GM18505 (cell line): ENCODE results near the gene FUT2.
"Not testable (repeated sequence)": the region's sequence is repeated elsewhere in the genome, so short reads cannot be mapped to it uniquely, and the experiment has no call there.

Experiments
- ATAC-seq: cut with Tn5 transposase; IDR thresholded peaks from one replicate; pipeline ENCODE4 v1.9.1; 2021; ENCODE audit not compliant: unreplicated experiment
- POLR2A ChIP-seq: IDR thresholded peaks from 4 replicates; pipeline ENCODE4 v1.6.1; 2011; ENCODE audit warnings: borderline replicate concordance; ENCODE audit not compliant: insufficient read depth, insufficient read length; ENCODE audit errors: extremely low read depth

Gene FUT2

DNA sequence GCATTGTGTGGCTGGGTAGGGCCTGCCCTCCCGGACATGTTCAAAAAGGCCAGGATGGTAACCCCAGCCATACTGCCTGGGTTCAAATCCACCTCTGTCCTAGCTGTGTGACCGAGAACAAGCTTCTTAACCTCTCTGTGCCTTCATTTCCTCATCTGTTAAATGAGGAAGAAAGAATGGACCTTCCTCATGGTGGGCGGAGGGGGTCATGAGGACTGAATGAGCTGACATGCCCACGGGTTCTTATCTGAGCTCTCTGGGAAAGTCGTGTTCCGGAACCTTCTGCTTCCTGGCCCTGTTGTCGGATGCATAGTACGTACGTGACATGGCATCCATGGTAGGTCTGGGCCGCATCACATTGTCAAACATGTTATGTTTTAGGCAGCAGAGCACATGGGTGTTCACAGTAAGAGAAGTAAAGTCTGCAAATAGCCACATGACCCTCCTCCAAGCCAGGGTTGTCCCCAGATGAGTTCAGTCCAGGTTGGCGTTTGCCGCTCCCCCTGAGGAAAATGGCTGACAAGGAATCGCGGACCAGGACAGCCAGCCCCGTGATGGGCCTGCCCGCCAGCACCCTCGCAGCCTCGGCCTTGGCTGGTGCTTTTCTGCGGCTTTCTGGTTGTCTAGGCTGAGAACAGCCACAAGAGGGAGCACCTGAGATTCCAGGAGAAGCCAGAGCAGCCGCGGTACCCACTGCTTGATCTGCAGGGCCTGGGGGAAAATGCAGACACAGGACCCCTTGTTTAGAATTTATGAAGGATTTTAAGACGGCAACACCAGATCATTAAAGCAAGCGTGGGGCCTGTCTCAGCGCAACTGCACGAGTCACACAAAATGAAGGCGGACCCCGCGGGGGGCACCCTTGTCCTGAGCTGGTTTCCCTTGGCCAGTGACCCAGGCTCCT, 20.6 kb upstream of the FUT2 start:
- no peak for ATAC-seq

DNA sequence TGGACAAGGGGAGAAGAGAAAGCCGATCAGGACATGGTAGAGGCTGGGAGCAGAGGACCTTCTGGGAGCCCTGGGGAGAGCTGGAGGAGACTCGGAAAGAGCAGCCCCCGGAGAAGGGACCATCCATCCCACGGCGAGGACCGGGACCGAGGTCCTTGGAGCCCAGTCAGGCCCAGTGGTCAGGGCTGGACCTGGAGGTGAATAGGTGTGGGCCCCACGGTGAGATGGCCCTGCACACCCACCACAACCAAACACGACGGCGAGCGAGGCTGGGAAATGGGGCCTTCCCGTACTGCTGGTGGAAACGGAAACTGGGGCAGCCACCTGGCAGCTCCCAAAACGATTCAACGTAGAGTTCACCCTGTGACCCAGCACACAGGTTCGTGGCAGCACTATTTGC, 19.3 kb upstream of the FUT2 start:
- no peak for TF ChIP-seq POLR2A
- no peak for ATAC-seq

More for the DNA sequence above, 20.6 kb upstream of the FUT2 start:
- no peak for TF ChIP-seq POLR2A

DNA sequence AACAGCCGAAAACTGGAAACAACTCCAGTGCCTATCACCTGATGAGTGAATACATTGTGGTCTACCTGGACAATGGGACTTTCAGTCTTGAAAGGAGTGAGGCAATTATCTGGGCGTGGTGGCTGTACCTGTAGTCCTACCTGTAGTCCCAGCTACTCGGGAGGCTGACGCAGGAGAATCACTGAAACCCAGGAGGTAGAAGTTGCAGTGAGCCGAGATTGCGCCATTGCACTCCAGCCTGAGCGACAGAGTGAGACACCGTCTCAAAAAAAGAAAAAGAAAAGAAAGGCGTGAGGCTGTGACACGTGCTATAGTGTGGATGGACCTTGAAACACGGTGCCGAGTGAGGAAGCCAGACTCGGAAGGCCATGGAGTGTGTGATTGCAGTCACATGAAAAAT, 18.9 kb upstream of the FUT2 start:
- TF ChIP-seq POLR2A, result no peak
- no peak for ATAC-seq

DNA sequence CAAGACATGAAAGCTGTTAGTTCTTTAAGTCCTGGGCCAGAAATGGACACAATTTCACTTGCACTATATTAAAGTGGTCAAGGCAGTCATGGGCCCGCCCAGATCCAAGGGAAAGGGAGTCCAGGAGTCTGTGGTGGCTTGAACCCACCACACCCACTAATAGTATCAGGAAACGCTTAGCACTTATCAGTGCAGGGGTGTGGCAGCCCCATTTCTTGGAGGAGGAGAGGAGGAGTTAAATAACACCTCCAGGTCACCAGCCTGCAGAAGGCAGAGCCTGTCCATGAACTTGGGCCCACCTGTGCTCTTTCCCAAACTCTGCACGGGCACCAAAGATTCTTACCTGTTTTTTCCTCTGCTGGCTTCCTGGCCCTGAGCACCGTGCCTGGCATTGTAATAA, 17.6 kb upstream of the FUT2 start:
- TF ChIP-seq POLR2A, result no peak
- ATAC-seq, result no peak

DNA sequence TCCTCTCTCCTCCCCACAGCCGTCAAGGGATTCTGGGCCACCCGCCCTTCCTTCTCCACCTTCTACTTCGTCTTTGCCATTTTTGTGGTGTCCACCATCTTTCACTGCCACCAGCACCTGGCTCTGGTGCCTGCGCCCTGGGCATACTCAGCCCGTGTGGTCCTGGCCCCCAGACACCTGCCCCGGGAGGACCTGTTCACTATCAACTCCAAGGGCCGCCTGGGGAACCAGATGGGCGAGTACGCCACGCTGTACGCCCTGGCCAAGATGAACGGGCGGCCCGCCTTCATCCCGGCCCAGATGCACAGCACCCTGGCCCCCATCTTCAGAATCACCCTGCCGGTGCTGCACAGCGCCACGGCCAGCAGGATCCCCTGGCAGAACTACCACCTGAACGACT, 15.8 kb upstream of the FUT2 start:
- ATAC-seq, result not testable (repeated sequence)

DNA sequence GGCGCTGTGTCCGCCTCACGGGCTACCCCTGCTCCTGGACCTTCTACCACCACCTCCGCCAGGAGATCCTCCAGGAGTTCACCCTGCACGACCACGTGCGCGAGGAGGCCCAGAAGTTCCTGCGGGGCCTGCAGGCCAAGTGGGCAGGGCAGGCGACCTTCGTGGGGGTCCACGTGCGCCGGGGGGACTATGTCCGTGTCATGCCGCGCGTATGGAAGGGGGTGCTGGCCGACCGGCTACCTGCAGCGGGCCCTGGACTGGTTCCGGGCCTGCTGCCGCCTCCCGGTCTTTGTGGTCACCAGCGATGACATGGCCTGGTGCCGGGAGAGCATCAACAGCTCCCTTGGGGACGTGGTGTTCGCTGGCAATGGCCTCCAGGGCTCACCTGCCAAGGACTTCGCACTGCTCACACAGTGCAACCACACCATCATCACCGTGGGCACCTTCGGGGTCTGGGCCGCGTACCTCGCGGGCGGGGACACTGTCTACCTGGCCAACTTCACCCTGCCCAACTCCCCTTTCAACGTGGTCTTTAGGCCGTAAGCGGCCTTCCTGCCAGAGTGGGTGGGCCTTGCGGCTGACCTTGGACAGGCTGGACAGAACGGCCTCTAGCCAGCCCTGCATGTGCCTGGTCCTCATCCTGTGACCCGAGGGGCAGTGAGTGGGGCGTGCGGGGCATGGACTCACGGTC, 15.2 kb upstream of the FUT2 start:
- no peak for TF ChIP-seq POLR2A

DNA sequence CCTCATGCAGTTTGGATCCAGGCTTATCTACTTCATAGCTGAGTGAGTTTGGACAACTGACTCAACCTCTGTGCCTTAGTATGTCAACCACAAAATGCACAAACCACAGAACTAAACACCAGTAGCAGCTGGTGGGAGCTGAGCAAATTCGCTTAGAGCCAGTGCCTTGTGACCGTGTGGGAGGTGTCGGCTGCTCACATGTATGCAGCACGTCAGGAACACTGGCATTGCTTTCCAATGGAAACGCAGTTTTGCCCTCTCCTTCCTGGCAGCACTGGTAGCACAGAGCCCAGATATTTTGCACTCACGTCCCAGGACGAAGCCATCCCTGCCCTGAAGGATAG, 14.7 kb upstream of the FUT2 start:
- no peak for ATAC-seq
- no peak for TF ChIP-seq POLR2A

More for the DNA sequence above, 15.2 kb upstream of the FUT2 start:
- no peak for ATAC-seq

DNA sequence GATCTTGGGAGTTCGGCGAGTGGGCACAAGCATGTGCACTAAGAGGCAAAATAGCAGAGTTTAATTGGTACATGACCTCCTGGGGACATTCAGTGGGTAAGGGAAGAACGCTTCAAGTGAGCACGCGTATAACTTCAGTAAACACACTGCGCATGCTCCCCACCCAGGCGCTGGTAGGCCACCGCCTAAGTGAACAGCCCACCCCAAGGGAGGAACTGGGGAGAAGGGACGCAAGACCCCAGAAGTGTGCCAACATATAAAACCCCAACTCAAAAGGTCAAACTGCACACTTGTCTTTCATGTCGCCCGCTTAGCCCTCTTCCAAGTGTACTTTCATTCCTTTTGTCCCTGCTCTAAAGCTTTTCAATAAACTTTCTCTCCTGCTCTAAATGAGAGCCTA, 12.4 kb upstream of the FUT2 start:
- ATAC-seq, result no peak

DNA sequence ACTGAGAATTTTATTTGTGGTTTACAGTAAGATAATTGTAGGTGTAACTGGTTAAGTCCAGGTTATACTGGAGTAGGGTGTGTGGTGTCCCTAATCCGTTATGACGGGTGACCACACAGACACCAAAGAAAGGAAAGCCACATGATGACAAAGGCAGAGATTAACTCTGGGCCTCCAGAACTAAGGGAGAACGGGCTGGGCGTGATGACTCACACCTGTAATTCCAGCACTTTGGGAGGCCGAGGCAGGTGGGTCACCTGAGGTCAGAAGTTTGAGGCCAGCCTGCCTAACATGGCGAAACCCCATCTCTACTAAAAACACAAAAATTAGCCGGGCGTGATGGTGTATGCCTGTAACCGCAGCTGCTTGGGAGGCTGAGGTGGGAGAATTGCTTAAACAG, 10.2 kb upstream of the FUT2 start:
- ATAC-seq, result no peak
- TF ChIP-seq POLR2A, result no peak

More for the DNA sequence above, 12.4 kb upstream of the FUT2 start:
- TF ChIP-seq POLR2A, result no peak

DNA sequence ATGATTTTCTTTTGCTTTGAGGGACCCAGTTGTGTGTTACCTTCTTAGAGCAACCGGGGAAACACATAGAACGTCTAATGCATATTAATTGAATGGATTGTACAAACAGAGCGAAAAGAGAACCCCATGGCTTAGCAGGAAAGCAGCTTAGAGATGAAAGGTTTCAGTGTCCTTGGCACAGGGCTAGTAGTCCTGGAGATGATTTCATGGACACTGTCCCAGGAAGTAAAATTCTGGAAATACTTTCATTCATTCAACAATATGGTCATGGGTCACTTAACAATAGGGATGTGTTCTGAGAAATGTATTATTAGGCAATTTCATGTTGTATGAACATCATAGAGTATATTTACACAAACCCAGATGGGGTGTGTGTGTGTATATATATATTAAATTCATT, 9.7 kb upstream of the FUT2 start:
- no peak for TF ChIP-seq POLR2A
- no peak for ATAC-seq

DNA sequence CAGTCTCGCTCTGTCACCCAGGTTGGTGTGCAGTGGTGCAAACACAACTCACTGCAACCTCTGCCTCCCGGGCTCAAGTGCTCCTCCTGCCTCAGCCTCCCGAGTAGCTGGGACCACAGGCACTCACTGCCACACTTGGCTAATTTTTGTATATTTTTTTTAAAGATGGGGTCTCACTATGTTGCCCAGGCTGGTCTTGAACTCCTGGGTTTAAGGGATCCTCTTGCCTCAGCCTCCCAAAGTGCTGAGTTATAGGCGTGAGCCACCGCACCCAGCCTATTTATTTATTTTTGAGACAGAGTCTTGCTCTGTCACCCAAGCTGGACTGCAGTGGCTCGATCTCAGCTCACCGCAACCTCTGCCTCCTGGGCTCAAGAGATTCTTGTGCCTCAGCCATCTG, 9.1 kb upstream of the FUT2 start:
- not testable (repeated sequence) for ATAC-seq

DNA sequence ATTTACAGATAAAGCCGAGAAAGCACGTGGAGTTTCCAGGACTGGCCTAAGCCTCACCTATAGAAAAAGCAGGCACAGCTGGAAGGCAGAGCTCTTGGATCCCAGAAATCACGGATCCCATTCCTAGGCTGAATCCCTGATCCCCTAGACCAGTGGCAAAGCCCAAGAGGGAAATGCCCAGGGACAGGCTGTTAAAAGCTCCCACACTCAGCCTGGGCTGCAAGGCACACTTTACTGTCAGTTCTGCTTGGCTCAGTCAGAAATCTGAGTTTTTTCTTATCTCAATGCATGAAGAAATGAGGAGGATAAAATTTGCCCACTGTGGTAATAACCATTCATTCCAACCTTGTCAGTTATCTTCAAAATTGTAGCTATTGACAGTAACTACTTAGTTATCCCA, 8.0 kb upstream of the FUT2 start:
- no peak for ATAC-seq
- no peak for TF ChIP-seq POLR2A

DNA sequence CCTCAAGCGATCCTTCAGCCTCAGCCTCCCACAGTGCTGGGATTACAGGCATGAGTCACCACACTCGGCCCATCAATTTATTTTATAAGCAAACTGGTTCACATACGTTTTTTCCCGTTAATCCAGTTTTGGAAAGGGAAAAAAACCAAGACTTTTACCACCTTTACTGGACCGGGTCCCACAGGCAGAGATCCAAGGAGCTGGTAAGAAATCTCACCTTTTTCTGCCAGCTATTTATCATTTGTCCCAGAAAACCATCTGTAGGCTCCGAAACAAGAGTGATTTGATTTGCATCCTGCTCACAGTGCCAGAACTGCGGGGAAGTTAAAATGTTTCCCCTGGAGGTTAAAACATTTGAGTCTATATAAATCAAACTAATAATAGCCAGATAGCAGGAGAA, 6.3 kb upstream of the FUT2 start:
- no peak for TF ChIP-seq POLR2A
- no peak for ATAC-seq

DNA sequence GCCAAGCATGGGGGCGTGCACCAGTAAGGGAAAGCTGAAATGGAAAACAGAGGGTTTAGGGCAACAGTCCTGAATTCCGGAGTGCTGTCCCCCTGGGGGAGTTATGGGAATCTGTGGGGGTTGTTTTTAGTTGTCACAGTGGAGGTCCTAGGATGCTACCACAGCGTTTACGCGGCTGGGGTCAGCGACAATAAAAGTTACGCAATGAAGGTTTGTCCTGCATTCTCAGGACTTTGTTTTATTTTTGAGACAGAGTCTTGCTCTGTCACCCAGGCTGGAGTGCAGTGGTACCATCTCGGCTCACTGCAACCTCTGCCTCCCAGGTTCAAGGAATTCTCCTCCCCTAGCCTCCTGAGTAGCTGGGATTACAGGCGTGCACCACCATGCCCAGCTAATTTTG, 2.1 kb upstream of the FUT2 start:
- ATAC-seq, result not testable (repeated sequence)
